Caco-2 (cell line): ENCODE measurements around the gene EHD4. TPM values are rescaled to one million over a fixed set of nuclear protein-coding genes. Genes with fewer than 3 reads are reported as not detected.

Experiments used
- BruUV-seq: library from RNA; stranded (reverse); fragments of 400-500 nt; replicated peaks from 2 replicates; lab custom pipeline; 2021; lab: Mats Ljungman, UMichigan
- CTCF ChIA-PET: fragments of 300-600 bp; sonication (Branson Sonifier 250); formaldehyde crosslinking; loops from one replicate; lab custom pipeline; 2022; ENCODE audit warnings: antibody characterized with exemption; lab: Charles Lee
- POLR2A ChIA-PET: fragments of 300-600 bp; sonication (Branson Sonifier 250); formaldehyde crosslinking; loops from one replicate; lab custom pipeline; 2022; ENCODE audit warnings: antibody characterized with exemption; lab: Charles Lee
- DNase-seq, 2 experiments: peaks; one replicate each; pipeline versions ENCODE4 v3.0.0 to v3.0.0-alpha.2; 2020 to 2022
- H3K27me3 ChIP-seq: replicated peaks from 2 replicates; pipeline ENCODE4 v1.6.0; 2011; ENCODE audit warnings: low read length; ENCODE audit not compliant: control insufficient read depth, insufficient read depth
- H3K36me3 ChIP-seq: 2 replicates; pipeline ENCODE4 v1.5.1; 2011; ENCODE audit warnings: low read length; ENCODE audit not compliant: control insufficient read depth, insufficient read depth
- H3K4me1 ChIP-seq: fragments of 250-450 bp; sonication (Bioruptor Pico); 2 replicates; pipeline ENCODE4 v1.5.1; 2020; ENCODE audit warnings: mild to moderate bottlenecking
- H3K4me3 ChIP-seq: 2 replicates; pipeline ENCODE4 v1.5.1; 2011; ENCODE audit warnings: low read depth, mild to moderate bottlenecking, control low read depth, low read length
- H3K9me3 ChIP-seq: fragments of 250-450 bp; sonication (Bioruptor Pico); 2 replicates; pipeline ENCODE4 v1.5.1; 2020; ENCODE audit warnings: mild to moderate bottlenecking, moderate library complexity
- H3K27ac Mint-ChIP-seq: one replicate; pipeline ENCODE4 v1.8.0; 2022; ENCODE audit warnings: mixed read lengths; ENCODE audit not compliant: unreplicated experiment
- H3K27me3 Mint-ChIP-seq: one replicate; pipeline ENCODE4 v1.8.0; 2022; ENCODE audit warnings: mixed read lengths; ENCODE audit not compliant: insufficient read depth, unreplicated experiment
- H3K36me3 Mint-ChIP-seq: one replicate; pipeline ENCODE4 v1.8.0; 2022; ENCODE audit warnings: mild to moderate bottlenecking, mixed read lengths; ENCODE audit not compliant: insufficient read depth, unreplicated experiment
- H3K4me1 Mint-ChIP-seq: one replicate; pipeline ENCODE4 v1.8.0; 2022; ENCODE audit warnings: low read depth, mixed read lengths; ENCODE audit not compliant: unreplicated experiment
- H3K4me3 Mint-ChIP-seq: one replicate; pipeline ENCODE4 v1.8.0; 2022; ENCODE audit warnings: mild to moderate bottlenecking, moderate library complexity, mixed read lengths; ENCODE audit not compliant: unreplicated experiment
- H3K9me3 Mint-ChIP-seq: one replicate; pipeline ENCODE4 v1.8.0; 2022; ENCODE audit warnings: mixed read lengths; ENCODE audit not compliant: unreplicated experiment
- CTCF ChIP-seq, 2 experiments: fragments of 200-600 bp in 1 of 2; IDR thresholded peaks; 1 replicate in 1 of 2; 2 replicates in 1 of 2; pipeline versions ENCODE4 v1.5.1 to v1.8.0; 2011 to 2022; ENCODE audit warnings: antibody characterized with exemption in 1 of 2, control low read depth in 1 of 2, inconsistent platforms in 1 of 2, low read depth in 1 of 2, low read length in 1 of 2, mild to moderate bottlenecking in 1 of 2, moderate library complexity in 1 of 2; ENCODE audit not compliant: insufficient read depth in 1 of 2, severe bottlenecking in 1 of 2, unreplicated experiment in 1 of 2
- intact Hi-C: fragments of 100-400 bp; cut with micrococcal nuclease; formaldehyde crosslinking; loops from one replicate; pipeline ENCODE4 v1.10.0; 2022; ENCODE audit not compliant: unreplicated experiment
- total RNA-seq: library from RNA; stranded (reverse); gene quantifications from 2 replicates; pipeline ENCODE4 v1.2.3, GENCODE V29; 2022

The EHD4 gene
- total RNA-seq, 1 experiment from 2014 or later: 31.6 TPM

GRCh38 chr15:41949401-41950126 lies 22.8 kb downstream of the EHD4 start:
- peaks cover 49% of the 10 kb centered on the region for H3K36me3 Mint-ChIP-seq
- peaks cover 55% of the 10 kb centered on the region for H3K4me1 ChIP-seq
- peak overlapping the region; percentile 26 for H3K27ac Mint-ChIP-seq
- peaks cover 1% of the 10 kb centered on the region; the same call in 1 of the 2 replicates for H3K36me3 ChIP-seq
- H3K4me3 Mint-ChIP-seq: no peak overlapping the region
- no peaks in the 10 kb centered on the region for H3K27me3 Mint-ChIP-seq
- BruUV-seq: no TSS peak
- intact Hi-C loops: no loop called here
- no peak for DNase-seq
- no peak overlapping the region for H3K4me3 ChIP-seq
- TF ChIP-seq CTCF (IDR thresholded peaks at IDR 0.05; ENCODE audit: insufficient read depth in 1 of 2, low read depth in 1 of 2, low read length in 1 of 2, severe bottlenecking in 1 of 2, unreplicated experiment in 1 of 2): no peak
- no peaks in the 10 kb centered on the region for H3K27me3 ChIP-seq
- H3K9me3 Mint-ChIP-seq: no peaks in the 10 kb centered on the region
- ChIA-PET CTCF (interaction anchor here (1.0 to 1.1 kb wide), 2 partner anchors 23 kb away, joined by 3 read pairs; partner anchors contain the start of gene EHD4), POLR2A (interaction anchor here (1.2 kb wide), 1 partner anchor 23 kb away, joined by 6 read pairs; the partner anchor contains the start of gene EHD4)
- H3K9me3 ChIP-seq: no peaks in the 10 kb centered on the region
- peaks cover 21% of the 10 kb centered on the region for H3K4me1 Mint-ChIP-seq

- no peaks in the 10 kb centered on the region for H3K27me3 Mint-ChIP-seq
- H3K27ac Mint-ChIP-seq: no peak overlapping the region
- H3K4me1 ChIP-seq: peaks cover 66% of the 10 kb centered on the region
- no peak overlapping the region for H3K4me3 Mint-ChIP-seq
- H3K27me3 ChIP-seq: no peaks in the 10 kb centered on the region
- peaks cover 52% of the 10 kb centered on the region for H3K36me3 Mint-ChIP-seq
- no peaks in the 10 kb centered on the region for H3K9me3 ChIP-seq
- no TSS peak for BruUV-seq
- CTCF ChIA-PET: no interaction called here
- POLR2A ChIA-PET: no interaction called here
- H3K4me1 Mint-ChIP-seq: peaks cover 29% of the 10 kb centered on the region
- TF ChIP-seq CTCF (IDR thresholded peaks at IDR 0.05; ENCODE audit: insufficient read depth in 1 of 2, low read depth in 1 of 2, low read length in 1 of 2, severe bottlenecking in 1 of 2, unreplicated experiment in 1 of 2): no peak
- intact Hi-C loops: no loop called here
- DNase-seq: no peak
- H3K9me3 Mint-ChIP-seq: no peaks in the 10 kb centered on the region
- peaks cover 1% of the 10 kb centered on the region; the same call in 1 of the 2 replicates for H3K36me3 ChIP-seq
- H3K4me3 ChIP-seq: no peak overlapping the region
Observed at GRCh38 chr15:41948490-41948889, 23.9 kb downstream of the EHD4 start.

- Mint-ChIP-seq H3K4me1 (peaks cover 34% of the 10 kb centered on the region), H3K4me3 (no peak overlapping the region), H3K9me3 (no peaks in the 10 kb centered on the region), H3K27me3 (no peaks in the 10 kb centered on the region), H3K27ac (no peak overlapping the region), H3K36me3 (peaks cover 50% of the 10 kb centered on the region)
- H3K4me3 ChIP-seq: no peak overlapping the region
- no peaks in the 10 kb centered on the region for H3K27me3 ChIP-seq
- intact Hi-C loops: no loop called here
- peaks cover 68% of the 10 kb centered on the region for H3K4me1 ChIP-seq
- POLR2A ChIA-PET: no interaction called here
- CTCF ChIA-PET: no interaction called here
- no peak for TF ChIP-seq CTCF (IDR thresholded peaks at IDR 0.05; ENCODE audit: insufficient read depth in 1 of 2, low read depth in 1 of 2, low read length in 1 of 2, severe bottlenecking in 1 of 2, unreplicated experiment in 1 of 2)
- H3K36me3 ChIP-seq: peaks cover 4% of the 10 kb centered on the region
- no peaks in the 10 kb centered on the region for H3K9me3 ChIP-seq
- no TSS peak for BruUV-seq
- DNase-seq: no peak
Observed at GRCh38 chr15:41946970-41947369, 25.4 kb downstream of the EHD4 start.
